IMR-90 (cell line): ENCODE results near the gene SYNGR1. TPM values are rescaled to one million over a fixed set of nuclear protein-coding genes. Genes with fewer than 3 reads are reported as not detected.

ENCODE experiments used
- ATAC-seq: fragments of 200-7000 bp; cut with Tn5 transposase; 2 replicates; pipeline ENCODE4 v1.9.1; 2020; ENCODE audit warnings: low read depth, mild to moderate bottlenecking, moderate library complexity
- BruUV-seq: library from RNA; stranded (reverse); fragments of 400-500 nt; replicated peaks from 2 replicates; lab custom pipeline; 2021; lab: Mats Ljungman, UMichigan
- CTCF ChIA-PET: fragments of 300-600 bp; formaldehyde crosslinking; extraction: SDS; loops from one replicate; lab custom pipeline; 2021; ENCODE audit warnings: antibody characterized with exemption; lab: Yijun Ruan, JAX
- POLR2A ChIA-PET: fragments of 300-600 bp; sonication (Branson Sonifier 250); formaldehyde crosslinking; loops from one replicate; lab custom pipeline; 2022; ENCODE audit warnings: antibody characterized with exemption; ENCODE audit not compliant: unreplicated experiment; lab: Charles Lee
- DNase-seq: peaks from one replicate; pipeline ENCODE4 v3.0.0; 2013
- H2AFZ ChIP-seq: replicated peaks from 2 replicates; pipeline ENCODE3; 2013; ENCODE audit warnings: low read length, mild to moderate bottlenecking; ENCODE audit not compliant: poor library complexity
- H2AK5ac ChIP-seq: 2 replicates; pipeline ENCODE4 v1.6.1; 2013; ENCODE audit warnings: low read depth, low read length, inconsistent platforms
- H2AK9ac ChIP-seq: replicated peaks from 2 replicates; pipeline ENCODE3; 2013; ENCODE audit warnings: mild to moderate bottlenecking, low read depth, low read length, moderate library complexity; ENCODE audit not compliant: poor library complexity
- H2BK120ac ChIP-seq: 2 replicates; pipeline ENCODE4 v1.6.1; 2013; ENCODE audit warnings: low read depth, low read length, inconsistent platforms
- H2BK15ac ChIP-seq: 3 replicates; pipeline ENCODE4 v1.6.1; 2013; ENCODE audit warnings: low read depth, low read length, inconsistent platforms
- H2BK20ac ChIP-seq: 2 replicates; pipeline ENCODE4 v1.6.1; 2013; ENCODE audit warnings: low read depth, mild to moderate bottlenecking, inconsistent platforms, low read length, moderate library complexity
- H2BK5ac ChIP-seq: 2 replicates; pipeline ENCODE4 v1.6.1; 2013; ENCODE audit warnings: mild to moderate bottlenecking, low read depth, low read length, inconsistent platforms; ENCODE audit not compliant: poor library complexity, severe bottlenecking
- H3K14ac ChIP-seq: replicated peaks from 2 replicates; pipeline ENCODE4 v1.6.1; 2013; ENCODE audit warnings: low read depth, low read length, inconsistent platforms
- H3K18ac ChIP-seq: 2 replicates; pipeline ENCODE4 v1.6.1; 2013; ENCODE audit warnings: low read depth, low read length, control low read depth
- H3K23ac ChIP-seq: 2 replicates; pipeline ENCODE4 v1.6.1; 2013; ENCODE audit warnings: low read depth, low read length, inconsistent platforms
- H3K27ac ChIP-seq: 2 replicates; pipeline ENCODE4 v1.5.1; 2013; ENCODE audit warnings: mild to moderate bottlenecking, control low read depth, low read length; ENCODE audit not compliant: insufficient read depth
- H3K27me3 ChIP-seq: 2 replicates; pipeline ENCODE4 v1.6.1; 2013; ENCODE audit warnings: low read length; ENCODE audit not compliant: control insufficient read depth, insufficient read depth
- H3K36me3 ChIP-seq: 2 replicates; pipeline ENCODE4 v1.6.1; 2013; ENCODE audit warnings: low read length, mixed read lengths; ENCODE audit not compliant: control insufficient read depth, insufficient read depth
- H3K4ac ChIP-seq: 2 replicates; pipeline ENCODE4 v1.6.1; 2013; ENCODE audit warnings: low read depth, low read length, inconsistent platforms
- H3K4me1 ChIP-seq: 2 replicates; pipeline ENCODE4 v1.6.1; 2013; ENCODE audit warnings: low read length, mixed read lengths; ENCODE audit not compliant: control insufficient read depth, insufficient read depth
- H3K4me2 ChIP-seq: 2 replicates; pipeline ENCODE4 v1.6.1; 2013; ENCODE audit warnings: low read depth, mild to moderate bottlenecking, control low read depth, low read length, moderate library complexity
- H3K4me3 ChIP-seq: 2 replicates; pipeline ENCODE4 v1.5.1; 2013; ENCODE audit warnings: low read depth, mild to moderate bottlenecking, control low read depth, low read length, moderate library complexity; ENCODE audit not compliant: insufficient read depth
- H3K56ac ChIP-seq: 2 replicates; pipeline ENCODE4 v1.6.1; 2013; ENCODE audit warnings: low read length, inconsistent platforms; ENCODE audit not compliant: insufficient read depth; ENCODE audit errors: extremely low read depth
- H3K79me1 ChIP-seq, 2 experiments: 2 replicates each; pipeline ENCODE4 v1.6.1; 2013; ENCODE audit warnings: low read length in 2 of 2, inconsistent platforms in 1 of 2, low read depth in 1 of 2
- H3K9ac ChIP-seq: 2 replicates; pipeline ENCODE4 v1.6.1; 2013; ENCODE audit warnings: low read depth, low read length, control low read depth
- H3K9me1 ChIP-seq: 2 replicates; pipeline ENCODE4 v1.6.1; 2013; ENCODE audit warnings: low read length, inconsistent platforms; ENCODE audit not compliant: insufficient read depth
- H3K9me3 ChIP-seq: 2 replicates; pipeline ENCODE4 v1.6.1; 2013; ENCODE audit warnings: low read length; ENCODE audit not compliant: control insufficient read depth, insufficient read depth
- H4K20me1 ChIP-seq: 2 replicates; pipeline ENCODE4 v1.6.1; 2013; ENCODE audit warnings: low read length, inconsistent platforms; ENCODE audit not compliant: insufficient read depth
- H4K5ac ChIP-seq: 2 replicates; pipeline ENCODE4 v1.6.1; 2013; ENCODE audit warnings: mild to moderate bottlenecking, low read depth, low read length, control low read depth
- H4K8ac ChIP-seq, 2 experiments: 2 replicates each; pipeline ENCODE4 v1.6.1; 2013; ENCODE audit warnings: low read depth in 2 of 2, low read length in 2 of 2, control low read depth in 1 of 2, inconsistent platforms in 1 of 2
- H4K91ac ChIP-seq: 2 replicates; pipeline ENCODE4 v1.6.1; 2013; ENCODE audit warnings: low read depth, low read length, inconsistent platforms; ENCODE audit not compliant: insufficient read depth
- BHLHE40 ChIP-seq: fragments of 150-350 bp; IDR thresholded peaks from 2 replicates; pipeline ENCODE4 v1.6.1; 2016; ENCODE audit warnings: mild to moderate bottlenecking, low read depth, low read length
- CEBPB ChIP-seq: IDR thresholded peaks from 2 replicates; pipeline ENCODE4 v1.6.1; 2012; ENCODE audit warnings: low read depth, low read length, improper control_type of control experiment
- CTCF ChIP-seq: conservative IDR thresholded peaks from 2 replicates; pipeline ENCODE4 v1.5.1; 2012; ENCODE audit warnings: mild to moderate bottlenecking, low read depth, low read length, improper control_type of control experiment
- MAZ ChIP-seq: IDR thresholded peaks from 2 replicates; pipeline ENCODE4 v1.6.1; 2012; ENCODE audit warnings: low read depth, mild to moderate bottlenecking, low read length, improper control_type of control experiment, moderate library complexity, borderline replicate concordance
- MXI1 ChIP-seq: IDR thresholded peaks from 2 replicates; pipeline ENCODE4 v1.6.1; 2012; ENCODE audit warnings: low read depth, mild to moderate bottlenecking, low read length, moderate library complexity, borderline replicate concordance
- NFE2L2 ChIP-seq: fragments of 150-350 bp; IDR thresholded peaks from 2 replicates; pipeline ENCODE4 v1.6.1; 2016; ENCODE audit warnings: low read depth, mild to moderate bottlenecking, low read length
- RAD21 ChIP-seq: IDR thresholded peaks from 2 replicates; pipeline ENCODE4 v1.6.1; 2012; ENCODE audit warnings: low read length, improper control_type of control experiment
- RCOR1 ChIP-seq: IDR thresholded peaks from 2 replicates; pipeline ENCODE4 v1.6.1; 2012; ENCODE audit warnings: mild to moderate bottlenecking, low read length, improper control_type of control experiment; ENCODE audit not compliant: insufficient replicate concordance
- WGBS, 2 experiments: methylation state at CpG; one replicate each; pipeline versions ENCODE4 v1.1.5 to v1.1.7; 2013; ENCODE audit warnings: missing lambda C conversion rate in 2 of 2; ENCODE audit not compliant: insufficient read length in 1 of 2; ENCODE audit errors: extremely low coverage in 2 of 2; 5-methylcytosine and 5-hydroxymethylcytosine counted together
- dilution Hi-C: fragments of 300-500 bp; cut with HindIII; formaldehyde crosslinking; loops from one replicate; pipeline ENCODE4 v1.14.3; 2018; ENCODE audit warnings: low sequenced_read_pairs; ENCODE audit not compliant: unreplicated experiment
- in situ Hi-C: fragments of 300-500 bp; cut with MboI; formaldehyde crosslinking; loops from 3 replicates; pipeline ENCODE4 v1.14.3; 2019; ENCODE audit warnings: low sequenced_read_pairs, inconsistent platforms, mixed read lengths
- intact Hi-C: fragments of 100-400 bp; cut with micrococcal nuclease; formaldehyde crosslinking; loops from 2 replicates; pipeline ENCODE4 v1.10.0; 2022
- polyA plus RNA-seq, 3 experiments: library from polyadenylated mRNA; depleted of rRNA; stranded (reverse); fragments of >200 nt; gene quantifications; 2 replicates each; pipeline ENCODE4 v1.2.3, GENCODE V29; 2012; ENCODE audit warnings: low replicate concordance in 1 of 3
- total RNA-seq: library from RNA; depleted of rRNA; stranded (reverse); fragments of >200 nt; gene quantifications from 2 replicates; pipeline ENCODE4 v1.2.3, GENCODE V29; 2012

SYNGR1 gene
- total and polyA plus RNA-seq, 2 of the 4 experiments (the other 2 are of a cell fraction): 6.3 to 81.5 TPM

DNA sequence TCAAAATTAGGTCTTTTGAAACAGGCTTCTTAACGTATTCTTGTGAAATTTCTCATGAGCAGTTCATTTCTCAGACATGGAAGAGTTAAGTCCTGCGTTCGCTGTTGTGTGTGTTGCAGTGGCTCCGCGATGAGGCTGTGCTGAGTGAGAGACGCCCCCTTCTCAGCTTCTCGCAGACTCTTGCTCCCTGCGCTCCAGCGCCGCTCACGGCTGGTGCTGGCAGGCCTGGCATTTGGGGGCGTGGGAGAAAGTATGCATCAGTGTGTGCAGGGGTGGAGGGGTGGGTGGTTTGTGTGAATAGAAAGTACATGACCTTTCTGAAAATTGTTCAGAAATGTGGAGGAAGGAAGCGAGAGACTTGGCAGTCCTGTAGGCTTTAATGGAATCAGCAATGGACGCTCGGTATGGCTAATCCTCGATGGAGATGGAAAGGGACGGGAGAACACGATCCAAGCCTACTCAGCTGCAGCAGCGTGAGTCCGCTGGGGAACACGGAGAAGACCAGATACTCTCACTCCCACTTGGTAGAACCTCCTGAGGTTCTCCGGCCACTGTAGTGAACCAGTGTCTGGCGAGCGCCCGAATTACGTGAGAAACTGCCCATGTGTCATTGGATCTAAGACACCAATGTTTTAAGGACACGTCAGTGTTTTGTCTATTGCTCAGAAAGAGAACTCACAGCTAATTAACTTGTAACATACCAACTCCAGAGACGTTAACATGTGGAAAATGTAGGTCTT lies 55.7 kb downstream of the SYNGR1 start:
- peak overlapping the region; percentile 46 for H3K27ac ChIP-seq
- peak overlapping the region; percentile 25; the same call in 1 of the 2 replicates for H3K4me3 ChIP-seq
- H2BK5ac ChIP-seq: peak overlapping the region; percentile 62
- no peaks in the 10 kb centered on the region for H3K9me3 ChIP-seq
- DNase-seq: peak; percentile 65
- peaks cover 45 to 67% of the 10 kb centered on the region in 2 experiments for H3K79me1 ChIP-seq
- H2AK9ac ChIP-seq: no peak overlapping the region
- peak overlapping the region; percentile 25; the same call in 1 of the 2 replicates for H3K23ac ChIP-seq
- WGBS, 2 experiments: 43% methylated on average over 11 of the region's 28 CpGs; no CpG with 5 or more reads in 1 of the 2 experiments
- peak overlapping the region; percentile 9 for H2AFZ ChIP-seq
- CTCF ChIA-PET: no interaction called here
- dilution Hi-C loops: no loop called here
- BruUV-seq: no TSS peak
- no peak overlapping the region for H2BK15ac ChIP-seq
- H4K91ac ChIP-seq: no peak overlapping the region; the same call in 1 of the 2 replicates
- H3K9me1 ChIP-seq: peaks cover 23% of the 10 kb centered on the region; the same call in 1 of the 2 replicates
- H2BK20ac ChIP-seq: no peak overlapping the region
- peak; percentile 97 for ATAC-seq
- no peaks in the 10 kb centered on the region for H3K27me3 ChIP-seq
- 0 out of 2 replicates have a peak overlapping the region, but pooled peaks have one; percentile 21 for H3K9ac ChIP-seq
- peaks cover 10% of the 10 kb centered on the region for H3K4me1 ChIP-seq
- POLR2A ChIA-PET: no interaction called here
- H3K36me3 ChIP-seq: peaks cover 4% of the 10 kb centered on the region; the same call in 1 of the 2 replicates
- peak overlapping the region; percentile 46; the same call in 1 of the 2 replicates for H3K18ac ChIP-seq
- H3K14ac ChIP-seq: no peak overlapping the region; the same call in 1 of the 2 replicates
- no peak overlapping the region for H3K56ac ChIP-seq
- no peak overlapping the region for H2BK120ac ChIP-seq
- H4K20me1 ChIP-seq: peaks cover 5% of the 10 kb centered on the region; the same call in 1 of the 2 replicates
- H3K4ac ChIP-seq: peak overlapping the region; percentile 2; the same call in 1 of the 2 replicates
- peak overlapping the region; percentile 73 for H3K4me2 ChIP-seq
- TF ChIP-seq RAD21: no peak
- peak; percentile 33 for TF ChIP-seq CTCF
- no peak for TF ChIP-seq NFE2L2
- peak; percentile 11; the same call in 1 of the 2 replicates for TF ChIP-seq CEBPB
- TF ChIP-seq BHLHE40: no peak; the same call in 1 of the 2 replicates
- no peak for TF ChIP-seq RCOR1
- no peak for TF ChIP-seq MXI1
- TF ChIP-seq MAZ: 0 out of 2 replicates have a peak, but pooled peaks have one; percentile 33
- H2AK5ac ChIP-seq: no peak overlapping the region
- H4K5ac ChIP-seq: 0 out of 2 replicates have a peak overlapping the region, but pooled peaks have one; percentile 31
- in situ Hi-C loops: loop anchor here (10.0 kb wide), 1 partner anchor 109 kb away; no protein-coding TSS in a partner anchor
- peak overlapping the region in 1 of 2 experiments; percentile 29; a peak in 1 of 4 replicates for H4K8ac ChIP-seq
- intact Hi-C loops: loop anchor here (1.0 to 10.0 kb wide), 3 partner anchors 55 to 119 kb away; partner anchors contain the start of genes ATF4 and RPL3
